Liver (tissue), 9 donors: ENCODE measurements around the gene MECP2. TPM values are rescaled to one million over a fixed set of nuclear protein-coding genes. Genes with fewer than 3 reads are reported as not detected.

Source experiments
- DNase-seq: peaks from one replicate; pipeline ENCODE4 v3.0.0-alpha.2; 2017; ENCODE audit warnings: low spot score
- H3K27ac ChIP-seq, 2 donors: one replicate each; pipeline ENCODE4 v1.7.0; 2013; ENCODE audit warnings: inconsistent platforms in 2 of 2, low read length in 2 of 2, control low read depth in 1 of 2, low read depth in 1 of 2, mild to moderate bottlenecking in 1 of 2
- H3K27me3 ChIP-seq, 4 donors: one replicate each; pipeline versions ENCODE4 v1.6.1 to v1.7.0; 2013; ENCODE audit warnings: low read length in 3 of 4, inconsistent platforms in 1 of 4, mild to moderate bottlenecking in 1 of 4, moderate library complexity in 1 of 4; ENCODE audit not compliant: control insufficient read depth in 4 of 4, insufficient read depth in 4 of 4
- H3K36me3 ChIP-seq, 4 donors: one replicate each; pipeline versions ENCODE4 v1.6.1 to v1.7.0; 2013; ENCODE audit warnings: low read length in 3 of 4, mild to moderate bottlenecking in 3 of 4, low read depth in 1 of 4, moderate library complexity in 1 of 4; ENCODE audit not compliant: control insufficient read depth in 4 of 4, insufficient read depth in 3 of 4
- H3K4me1 ChIP-seq, 4 donors: one replicate each; pipeline versions ENCODE4 v1.6.1 to v1.7.0; 2013; ENCODE audit warnings: low read length in 3 of 4, mild to moderate bottlenecking in 3 of 4, moderate library complexity in 1 of 4; ENCODE audit not compliant: control insufficient read depth in 4 of 4, insufficient read depth in 4 of 4
- H3K4me3 ChIP-seq, 3 donors: one replicate each; pipeline versions ENCODE4 v1.6.1 to v1.7.0; 2013; ENCODE audit warnings: low read length in 3 of 3, control low read depth in 1 of 3, low read depth in 1 of 3, mild to moderate bottlenecking in 1 of 3
- H3K9ac ChIP-seq, 2 donors: one replicate each; pipeline ENCODE4 v1.7.0; 2013; ENCODE audit warnings: low read length in 2 of 2, mild to moderate bottlenecking in 2 of 2, moderate library complexity in 2 of 2, control low read depth in 1 of 2, low read depth in 1 of 2
- H3K9me3 ChIP-seq, 4 donors: one replicate each; pipeline versions ENCODE4 v1.6.1 to v1.7.0; 2013; ENCODE audit warnings: low read length in 3 of 4; ENCODE audit not compliant: control insufficient read depth in 4 of 4
- ATF3 ChIP-seq: IDR thresholded peaks from 2 replicates; pipeline ENCODE4 v1.6.1; 2016; ENCODE audit warnings: antibody characterized with exemption
- CTCF ChIP-seq: fragments of 150-350 bp; IDR thresholded peaks from 2 replicates; pipeline ENCODE4 v1.5.1; 2017; ENCODE audit warnings: improper control_type of control experiment, low read depth, low read length; ENCODE audit not compliant: missing input control
- EGR1 ChIP-seq, 2 donors: IDR thresholded peaks; 2 replicates each; pipeline ENCODE4 v1.6.1; 2016 to 2018; ENCODE audit warnings: antibody characterized with exemption in 2 of 2, low read depth in 2 of 2
- FOXA1 ChIP-seq: IDR thresholded peaks from 2 replicates; pipeline ENCODE4 v1.6.1; 2016; ENCODE audit warnings: antibody characterized with exemption
- FOXA2 ChIP-seq: IDR thresholded peaks from 2 replicates; pipeline ENCODE4 v1.6.1; 2016; ENCODE audit warnings: antibody characterized with exemption
- GABPA ChIP-seq, 2 donors: IDR thresholded peaks in 1 of 2; conservative IDR thresholded peaks in 1 of 2; 2 replicates each; pipeline ENCODE4 v1.6.1; 2016; ENCODE audit warnings: antibody characterized with exemption in 2 of 2, mild to moderate bottlenecking in 1 of 2, moderate library complexity in 1 of 2
- HNF4A ChIP-seq, 2 donors: conservative IDR thresholded peaks; 2 replicates each; pipeline ENCODE4 v1.6.1; 2016; ENCODE audit warnings: antibody characterized with exemption in 2 of 2, mild to moderate bottlenecking in 2 of 2
- HNF4G ChIP-seq: IDR thresholded peaks from 2 replicates; pipeline ENCODE4 v1.6.1; 2016; ENCODE audit warnings: antibody characterized with exemption
- JUND ChIP-seq, 2 donors: IDR thresholded peaks; 2 replicates each; pipeline ENCODE4 v1.6.1; 2016; ENCODE audit warnings: antibody characterized with exemption in 2 of 2
- MAX ChIP-seq: IDR thresholded peaks from 2 replicates; pipeline ENCODE4 v1.6.1; 2016; ENCODE audit warnings: antibody characterized with exemption
- NR2F2 ChIP-seq: IDR thresholded peaks from 2 replicates; pipeline ENCODE4 v1.6.1; 2016; ENCODE audit warnings: antibody characterized with exemption
- RAD21 ChIP-seq, 2 donors: IDR thresholded peaks; 2 replicates each; pipeline ENCODE4 v1.6.1; 2016; ENCODE audit warnings: antibody characterized with exemption in 2 of 2, mild to moderate bottlenecking in 2 of 2
- REST ChIP-seq: IDR thresholded peaks from 2 replicates; pipeline ENCODE4 v1.6.1; 2016; ENCODE audit warnings: antibody characterized with exemption, mild to moderate bottlenecking
- RXRA ChIP-seq, 2 donors: IDR thresholded peaks; 2 replicates each; pipeline ENCODE4 v1.6.1; 2017 to 2018; ENCODE audit warnings: antibody characterized with exemption in 2 of 2, mild to moderate bottlenecking in 1 of 2
- SP1 ChIP-seq: IDR thresholded peaks from 2 replicates; pipeline ENCODE4 v1.6.1; 2018; ENCODE audit warnings: antibody characterized with exemption, mild to moderate bottlenecking
- TAF1 ChIP-seq: conservative IDR thresholded peaks from 2 replicates; pipeline ENCODE4 v1.6.1; 2016; ENCODE audit warnings: antibody characterized with exemption, mild to moderate bottlenecking
- YY1 ChIP-seq: IDR thresholded peaks from 2 replicates; pipeline ENCODE4 v1.6.1; 2016; ENCODE audit warnings: antibody characterized with exemption, mild to moderate bottlenecking
- ZBTB33 ChIP-seq: IDR thresholded peaks from 2 replicates; pipeline ENCODE4 v1.6.1; 2016; ENCODE audit warnings: antibody characterized with exemption
- WGBS: extraction: QIAGEN DNeasy Blood & Tissue Kit; methylation state at CpG from one replicate; pipeline ENCODE4 v1.1.7; 2013; 5-methylcytosine and 5-hydroxymethylcytosine counted together
- polyA plus RNA-seq, 2 donors: library from polyadenylated mRNA; stranded (reverse) in 1 of 2; unstranded in 1 of 2; fragments of 200-250 nt in 1 of 2; fragments of >200 nt in 1 of 2; fragmentation: Nextera tagmentation in 1 of 2; extraction: Ambion mirVana in 1 of 2; gene quantifications; one replicate each; pipeline versions ENCODE4 v1.2.1 to v1.2.3, GENCODE V29; 2013 to 2015
- total RNA-seq, 2 donors: library from RNA; depleted of rRNA; stranded (reverse); fragments of >200 nt; gene quantifications; one replicate each; pipeline ENCODE4 v1.2.3, GENCODE V29; 2014
- donor health status: healthy.
- donor health status: healthy.
- donor health status: healthy.
- donor health status: healthy.
- donor health status: healthy.

The MECP2 gene
- total and polyA plus RNA-seq, 4 donors: 6.9 to 22.0 (median 10.0) TPM

GRCh38 chrX:154013001-154013421 is 84.5 kb downstream of the MECP2 start:
- H3K4me3 ChIP-seq: no peak overlapping the region
- no peak overlapping the region for H3K27ac ChIP-seq
- TF ChIP-seq ZBTB33 (no peak), FOXA1 (no peak), HNF4G (no peak), REST (no peak), ATF3 (no peak), RAD21 (IDR thresholded peaks at IDR 0.05) (no peak), HNF4A (conservative IDR thresholded peaks at IDR 0.05) (no peak), JUND (IDR thresholded peaks at IDR 0.05) (no peak), EGR1 (IDR thresholded peaks at IDR 0.05; ENCODE audit: low read depth in 2 of 2) (no peak), GABPA (IDR thresholded peaks at IDR 0.05 in 1 of 2, conservative IDR thresholded peaks at IDR 0.05 in 1 of 2) (no peak), MAX (no peak), CTCF (no peak), NR2F2 (no peak), TAF1 (no peak), FOXA2 (no peak), SP1 (no peak), RXRA (IDR thresholded peaks at IDR 0.05) (no peak), YY1 (no peak)
- no peak for DNase-seq
- 76% methylated on average over 17 of the region's 17 CpGs for WGBS
- peaks cover 0 to 6% (median 1%) of the 10 kb centered on the region in 4 donors for H3K4me1 ChIP-seq
- no peaks in the 10 kb centered on the region for H3K27me3 ChIP-seq
- peaks cover 0 to 11% (median 4%) of the 10 kb centered on the region in 4 donors for H3K36me3 ChIP-seq
- no peak overlapping the region for H3K9ac ChIP-seq
- H3K9me3 ChIP-seq: no peaks in the 10 kb centered on the region
